Hepatocyte (in vitro differentiated cells): ENCODE results near the gene PLA2G2C. TPM values are rescaled to one million over a fixed set of nuclear protein-coding genes. Genes with fewer than 3 reads are reported as not detected.

Experiments used
- DNase-seq: peaks from one replicate; pipeline ENCODE4 v3.0.0-alpha.2; 2016; ENCODE audit warnings: low spot score
- H2AFZ ChIP-seq: fragments of 200-600 bp; sonication (generic); 2 replicates; pipeline ENCODE4 v1.6.0; 2016; ENCODE audit warnings: antibody characterized with exemption, mild to moderate bottlenecking
- H3K27ac ChIP-seq: fragments of 200-600 bp; sonication (generic); 2 replicates; pipeline ENCODE4 v1.5.1; 2016; ENCODE audit warnings: mild to moderate bottlenecking
- H3K27me3 ChIP-seq: fragments of 200-600 bp; sonication (generic); 2 replicates; pipeline ENCODE4 v1.6.1; 2016
- H3K36me3 ChIP-seq: fragments of 200-600 bp; sonication (generic); replicated peaks from 2 replicates; pipeline ENCODE4 v1.5.1; 2016; ENCODE audit warnings: low read depth; ENCODE audit not compliant: insufficient read depth
- H3K4me1 ChIP-seq: fragments of 200-600 bp; sonication (generic); 2 replicates; pipeline ENCODE4 v1.5.1; 2016; ENCODE audit warnings: mild to moderate bottlenecking, moderate library complexity; ENCODE audit not compliant: insufficient read depth
- H3K4me2 ChIP-seq: fragments of 200-600 bp; sonication (generic); 2 replicates; pipeline ENCODE4 v1.6.0; 2016
- H3K4me3 ChIP-seq: fragments of 200-600 bp; sonication (generic); 2 replicates; pipeline ENCODE4 v1.5.1; 2016; ENCODE audit warnings: mild to moderate bottlenecking
- H3K79me2 ChIP-seq: fragments of 200-600 bp; sonication (generic); 2 replicates; pipeline ENCODE4 v1.6.0; 2017; ENCODE audit warnings: mild to moderate bottlenecking
- H3K9me2 ChIP-seq: fragments of 200-600 bp; sonication (generic); replicated peaks from 2 replicates; pipeline ENCODE4 v1.6.0; 2017; ENCODE audit warnings: mild to moderate bottlenecking; ENCODE audit not compliant: insufficient read depth
- H3K9me3 ChIP-seq: fragments of 200-600 bp; sonication (generic); 2 replicates; pipeline ENCODE4 v1.5.1; 2016; ENCODE audit warnings: low read depth, mild to moderate bottlenecking
- H4K20me1 ChIP-seq: fragments of 200-600 bp; sonication (generic); 2 replicates; pipeline ENCODE4 v1.6.0; 2016; ENCODE audit warnings: mild to moderate bottlenecking; ENCODE audit not compliant: insufficient read depth, poor library complexity, severe bottlenecking
- EZH2 ChIP-seq: fragments of 200-600 bp; sonication (generic); IDR thresholded peaks from 2 replicates; pipeline ENCODE4 v1.6.1; 2016; ENCODE audit warnings: antibody characterized with exemption, mild to moderate bottlenecking, borderline replicate concordance
- EZH2phosphoT487 ChIP-seq: fragments of 200-600 bp; sonication (generic); IDR thresholded peaks from one replicate; pipeline ENCODE4 v1.6.1; 2018; ENCODE audit warnings: antibody characterized with exemption, mild to moderate bottlenecking, low read depth, moderate library complexity; ENCODE audit not compliant: unreplicated experiment, severe bottlenecking
- WGBS: methylation state at CpG from one replicate; pipeline ENCODE4 v1.1.6; 2016; ENCODE audit warnings: low lambda C conversion rate; ENCODE audit errors: missing lambda C conversion rate; 5-methylcytosine and 5-hydroxymethylcytosine counted together
- polyA plus RNA-seq: library from polyadenylated mRNA; unstranded; fragments of >200 nt; fragmentation: Nextera tagmentation; extraction: Ambion mirVana; gene quantifications from 2 replicates; pipeline ENCODE4 v1.2.1, GENCODE V29; 2016
- total RNA-seq: library from RNA; depleted of rRNA; stranded (reverse); fragments of >200 nt; gene quantifications from 2 replicates; pipeline ENCODE4 v1.2.3, GENCODE V29; 2014
- TF ChIP-seq, protein P1 (sequence below): fragments of 200-600 bp; sonication (generic); IDR thresholded peaks from 2 replicates; pipeline ENCODE4 v1.5.1; 2016; ENCODE audit warnings: antibody characterized with exemption, mild to moderate bottlenecking; ENCODE audit not compliant: poor library complexity

PLA2G2C gene
- total and polyA plus RNA-seq, 2 experiments from 2014 or later, result not detected

DNA sequence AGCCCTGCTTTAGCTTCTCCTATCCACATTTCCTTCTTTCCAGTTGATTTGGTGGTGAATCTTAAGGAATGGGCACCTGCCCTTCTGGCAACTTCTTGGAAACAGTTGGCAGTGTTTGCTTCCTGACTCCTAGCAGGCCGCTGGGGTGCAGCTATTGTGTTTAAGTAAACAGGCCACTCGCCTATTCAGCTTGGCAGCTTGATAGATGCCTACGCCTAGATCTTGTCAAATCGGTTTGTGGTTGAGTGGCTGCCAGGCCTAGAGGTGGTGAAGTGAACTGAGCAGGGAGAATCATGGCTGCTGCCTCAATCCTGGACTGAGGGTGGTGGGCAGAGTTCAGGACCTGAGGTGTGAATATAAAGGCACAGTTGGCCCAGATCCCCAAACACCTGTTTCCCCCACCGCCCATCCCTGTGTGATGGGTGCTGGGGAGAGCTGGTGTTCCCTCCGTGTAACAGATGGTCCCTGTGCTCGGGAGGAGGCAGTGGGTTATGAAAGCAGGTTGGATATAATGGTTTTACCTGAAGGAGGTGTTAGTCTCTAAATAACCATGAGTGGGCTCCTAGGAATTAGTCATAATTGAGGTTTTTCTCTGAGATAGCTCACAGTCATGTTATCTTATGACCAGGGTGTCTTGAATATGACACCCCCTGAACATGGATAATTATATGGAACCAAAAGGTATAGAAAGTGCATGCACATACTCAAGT, 940 bp upstream of the PLA2G2C start:
- H3K9me2 ChIP-seq, result no peaks in the 10 kb centered on the region
- no peak overlapping the region for H3K27ac ChIP-seq
- H3K36me3 ChIP-seq, result no peaks in the 10 kb centered on the region
- no peaks in the 10 kb centered on the region for H3K27me3 ChIP-seq
- H4K20me1 ChIP-seq, result no peaks in the 10 kb centered on the region
- H3K4me3 ChIP-seq, result no peak overlapping the region
- H3K4me2 ChIP-seq, result no peak overlapping the region
- no peaks in the 10 kb centered on the region for H3K79me2 ChIP-seq
- no peaks in the 10 kb centered on the region for H3K9me3 ChIP-seq
- DNase-seq, result no peak
- peaks cover 7% of the 10 kb centered on the region for H3K4me1 ChIP-seq
- 75% methylated on average over 7 of the region's 7 CpGs for WGBS
- TF ChIP-seq, protein P1, sequence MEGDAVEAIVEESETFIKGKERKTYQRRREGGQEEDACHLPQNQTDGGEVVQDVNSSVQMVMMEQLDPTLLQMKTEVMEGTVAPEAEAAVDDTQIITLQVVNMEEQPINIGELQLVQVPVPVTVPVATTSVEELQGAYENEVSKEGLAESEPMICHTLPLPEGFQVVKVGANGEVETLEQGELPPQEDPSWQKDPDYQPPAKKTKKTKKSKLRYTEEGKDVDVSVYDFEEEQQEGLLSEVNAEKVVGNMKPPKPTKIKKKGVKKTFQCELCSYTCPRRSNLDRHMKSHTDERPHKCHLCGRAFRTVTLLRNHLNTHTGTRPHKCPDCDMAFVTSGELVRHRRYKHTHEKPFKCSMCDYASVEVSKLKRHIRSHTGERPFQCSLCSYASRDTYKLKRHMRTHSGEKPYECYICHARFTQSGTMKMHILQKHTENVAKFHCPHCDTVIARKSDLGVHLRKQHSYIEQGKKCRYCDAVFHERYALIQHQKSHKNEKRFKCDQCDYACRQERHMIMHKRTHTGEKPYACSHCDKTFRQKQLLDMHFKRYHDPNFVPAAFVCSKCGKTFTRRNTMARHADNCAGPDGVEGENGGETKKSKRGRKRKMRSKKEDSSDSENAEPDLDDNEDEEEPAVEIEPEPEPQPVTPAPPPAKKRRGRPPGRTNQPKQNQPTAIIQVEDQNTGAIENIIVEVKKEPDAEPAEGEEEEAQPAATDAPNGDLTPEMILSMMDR, result no peak
- H2AFZ ChIP-seq, result no peak overlapping the region

DNA sequence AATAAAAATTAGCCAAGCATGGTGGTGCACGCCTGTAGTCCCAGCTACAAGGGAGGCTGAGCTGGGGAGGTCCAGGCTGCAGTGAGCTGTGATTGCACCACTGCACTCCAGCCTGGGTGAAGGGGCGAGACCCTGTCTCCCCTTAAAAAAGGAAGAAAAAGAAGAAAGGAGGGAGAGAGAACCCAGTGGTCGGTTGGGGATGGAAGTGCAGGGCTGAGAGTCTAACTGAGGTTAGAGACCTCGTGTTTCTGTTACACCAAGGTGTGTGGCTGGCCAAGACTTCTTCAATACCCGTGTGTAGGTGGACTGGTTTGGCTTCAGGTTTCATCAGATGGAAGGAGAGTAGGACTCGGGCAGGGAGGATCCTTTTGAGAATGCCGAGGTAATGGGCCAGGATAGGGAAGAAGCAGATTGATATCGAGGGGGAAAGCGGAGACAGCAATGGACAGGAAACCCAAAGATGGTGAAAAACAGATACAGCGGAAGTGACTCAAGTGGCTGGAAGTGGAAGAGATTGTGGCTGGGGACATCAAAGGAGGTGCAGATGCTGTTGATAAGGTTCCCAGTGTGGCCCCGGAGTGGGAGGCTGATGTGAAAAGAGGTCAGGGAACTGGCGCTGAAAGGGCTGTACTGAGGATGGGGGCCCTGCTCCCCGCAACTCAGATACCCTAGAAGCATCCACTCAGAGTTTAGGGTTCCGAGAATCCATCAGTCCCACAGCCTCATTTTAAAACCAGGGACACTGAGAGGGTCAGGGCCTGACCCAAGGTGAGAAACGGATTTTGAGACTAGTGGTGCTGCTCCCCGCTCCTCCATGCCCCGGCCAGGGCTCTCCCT, 1.1 kb downstream of the PLA2G2C start:
- Histone ChIP-seq H3K4me1 (peaks cover 7% of the 10 kb centered on the region), H3K4me2 (peak overlapping the region; percentile 99), H3K9me2 (no peaks in the 10 kb centered on the region), H4K20me1 (no peaks in the 10 kb centered on the region), H3K4me3 (peak overlapping the region; percentile 21), H3K9me3 (no peaks in the 10 kb centered on the region), H2AFZ (peak overlapping the region; percentile 84), H3K27ac (no peak overlapping the region), H3K27me3 (no peaks in the 10 kb centered on the region), H3K79me2 (no peaks in the 10 kb centered on the region), H3K36me3 (no peaks in the 10 kb centered on the region)
- TF ChIP-seq, protein P1, result no peak
- no peak for TF ChIP-seq EZH2phosphoT487
- no peak for TF ChIP-seq EZH2
- WGBS, result 63% methylated on average over 17 of the region's 17 CpGs
- DNase-seq, result no peak

DNA sequence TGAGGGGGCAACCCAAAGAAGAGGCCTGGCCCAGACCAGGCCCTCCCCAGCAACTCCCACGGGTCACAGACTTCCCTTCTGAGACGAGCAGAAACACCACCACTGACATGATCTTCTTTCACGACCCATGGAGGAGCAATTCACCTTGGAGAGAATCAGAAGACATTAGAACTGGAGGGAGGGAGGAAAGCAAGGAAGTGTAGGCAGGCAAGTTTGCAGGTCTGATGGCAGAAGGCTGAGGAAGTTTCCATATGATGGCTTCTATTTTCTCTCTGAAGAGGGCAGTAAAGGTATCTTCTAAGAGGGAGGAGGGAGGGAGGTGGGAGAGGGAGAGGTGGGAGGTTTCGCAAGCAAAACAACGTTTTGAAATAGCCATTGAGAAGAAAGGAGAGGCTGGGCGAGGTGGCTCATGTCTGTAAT, 1.8 kb downstream of the PLA2G2C start:
- H3K27me3 ChIP-seq, result no peaks in the 10 kb centered on the region
- no peak overlapping the region for H2AFZ ChIP-seq
- H3K9me2 ChIP-seq, result no peaks in the 10 kb centered on the region
- no peaks in the 10 kb centered on the region for H3K79me2 ChIP-seq
- no peaks in the 10 kb centered on the region for H3K9me3 ChIP-seq
- H3K4me2 ChIP-seq, result no peak overlapping the region
- H3K27ac ChIP-seq, result peak overlapping the region; percentile 12
- no peak overlapping the region for H3K4me3 ChIP-seq
- no peaks in the 10 kb centered on the region for H3K36me3 ChIP-seq
- peaks cover 7% of the 10 kb centered on the region for H3K4me1 ChIP-seq
- WGBS, result 64% methylated on average over 6 of the region's 6 CpGs
- no peaks in the 10 kb centered on the region for H4K20me1 ChIP-seq
- TF ChIP-seq, protein P1, result no peak
- TF ChIP-seq EZH2 (no peak), EZH2phosphoT487 (no peak)
- DNase-seq, result peak; percentile 28
